ENCODE data around the gene PTPRN2.

PTPRN2 gene

GRCh38 chr7:158112571-158113320, 474.9 kb downstream of the PTPRN2 start:
- no peak for DNase-seq (ENCODE audit: low read depth)

GRCh38 chr7:158111906-158112570, 475.6 kb downstream of the PTPRN2 start:
- no peak for DNase-seq (ENCODE audit: low read depth)

- no peak for DNase-seq (ENCODE audit: low read depth)
Measured at GRCh38 chr7:158111049-158111751, 476.4 kb downstream of the PTPRN2 start.

GRCh38 chr7:158110661-158111048, 477.0 kb downstream of the PTPRN2 start:
- DNase-seq (ENCODE audit: low read depth) = no peak

- no peak for DNase-seq (ENCODE audit: low read depth)
Measured at GRCh38 chr7:158110034-158110590, 477.5 kb downstream of the PTPRN2 start.

GRCh38 chr7:158109364-158110033, 478.1 kb downstream of the PTPRN2 start:
- no peak for DNase-seq (ENCODE audit: low read depth)

GRCh38 chr7:158108646-158109293, 478.9 kb downstream of the PTPRN2 start:
- DNase-seq (ENCODE audit: low read depth) = no peak

GRCh38 chr7:158107806-158108205, 479.8 kb downstream of the PTPRN2 start:
- no peak for DNase-seq (ENCODE audit: low read depth)

- DNase-seq (ENCODE audit: low read depth) = no peak
Measured at GRCh38 chr7:158106272-158106671, 481.4 kb downstream of the PTPRN2 start.

GRCh38 chr7:158103378-158103777, 484.2 kb downstream of the PTPRN2 start:
- DNase-seq (ENCODE audit: low read depth) = no peak

- DNase-seq (ENCODE audit: low read depth) = no peak
Measured at GRCh38 chr7:158102897-158103296, 484.7 kb downstream of the PTPRN2 start.

GRCh38 chr7:158101821-158102450, 485.7 kb downstream of the PTPRN2 start:
- DNase-seq (ENCODE audit: low read depth) = no peak

- DNase-seq (ENCODE audit: low read depth) = no peak
Measured at GRCh38 chr7:158098125-158099030, 489.2 kb downstream of the PTPRN2 start.

GRCh38 chr7:158097453-158098124, 490.0 kb downstream of the PTPRN2 start:
- no peak for DNase-seq (ENCODE audit: low read depth)

- DNase-seq (ENCODE audit: low read depth) = no peak
Measured at GRCh38 chr7:158097106-158097452, 490.5 kb downstream of the PTPRN2 start.

- DNase-seq (ENCODE audit: low read depth) = no peak
Measured at GRCh38 chr7:158096582-158096981, 491.0 kb downstream of the PTPRN2 start.

- no peak for DNase-seq (ENCODE audit: low read depth)
Measured at GRCh38 chr7:158094671-158095226, 492.9 kb downstream of the PTPRN2 start.

- no peak for DNase-seq (ENCODE audit: low read depth)
Measured at GRCh38 chr7:158094046-158094445, 493.6 kb downstream of the PTPRN2 start.

- no peak for DNase-seq (ENCODE audit: low read depth)
Measured at GRCh38 chr7:158093156-158093796, 494.3 kb downstream of the PTPRN2 start.
